HG03520 (cell line): ENCODE measurements around the gene OBP2A.
"Not testable (repeated sequence)": the region's sequence is repeated elsewhere in the genome, so short reads cannot be mapped to it uniquely, and the experiment has no call there.

Experiments used
- ATAC-seq: cut with Tn5 transposase; IDR thresholded peaks from one replicate; pipeline ENCODE4 v1.9.1; 2021; ENCODE audit warnings: mild to moderate bottlenecking, moderate library complexity; ENCODE audit not compliant: unreplicated experiment

The OBP2A gene

GRCh38 chr9:135509458-135509857, 36.5 kb upstream of the OBP2A start:
- ATAC-seq = no peak

GRCh38 chr9:135512241-135512603, 33.7 kb upstream of the OBP2A start:
- no peak for ATAC-seq

- no peak for ATAC-seq
Observed at GRCh38 chr9:135512904-135513303, 33.0 kb upstream of the OBP2A start.

- no peak for ATAC-seq
Observed at GRCh38 chr9:135513351-135513846, 32.5 kb upstream of the OBP2A start.

GRCh38 chr9:135513906-135514305, 32.0 kb upstream of the OBP2A start:
- not testable (repeated sequence) for ATAC-seq

- no peak for ATAC-seq
Observed at GRCh38 chr9:135514342-135515082, 31.4 kb upstream of the OBP2A start.

- ATAC-seq = no peak
Observed at GRCh38 chr9:135515083-135515951, 30.6 kb upstream of the OBP2A start.

- no peak for ATAC-seq
Observed at GRCh38 chr9:135516132-135516860, 29.6 kb upstream of the OBP2A start.

- ATAC-seq = no peak
Observed at GRCh38 chr9:135517407-135517822, 28.5 kb upstream of the OBP2A start.

- no peak for ATAC-seq
Observed at GRCh38 chr9:135519179-135519971, 26.6 kb upstream of the OBP2A start.

- ATAC-seq = no peak
Observed at GRCh38 chr9:135520916-135521607, 24.9 kb upstream of the OBP2A start, which contains the start of gene LCN1. LCN1 (plus strand) TSS chr9:135521440; CDS start chr9:135521498, 58 bp downstream.

- no peak for ATAC-seq
Observed at GRCh38 chr9:135521608-135522095, 24.3 kb upstream of the OBP2A start.

GRCh38 chr9:135522137-135522877, 23.6 kb upstream of the OBP2A start:
- ATAC-seq = no peak

GRCh38 chr9:135522931-135523330, 23.0 kb upstream of the OBP2A start:
- no peak for ATAC-seq

- no peak for ATAC-seq
Observed at GRCh38 chr9:135523521-135524129, 22.3 kb upstream of the OBP2A start.

- ATAC-seq = no peak
Observed at GRCh38 chr9:135524130-135524861, 21.6 kb upstream of the OBP2A start.

- no peak for ATAC-seq
Observed at GRCh38 chr9:135525241-135526088, 20.5 kb upstream of the OBP2A start.
